Measurements from ENCODE around the gene SV2B.

DNA sequence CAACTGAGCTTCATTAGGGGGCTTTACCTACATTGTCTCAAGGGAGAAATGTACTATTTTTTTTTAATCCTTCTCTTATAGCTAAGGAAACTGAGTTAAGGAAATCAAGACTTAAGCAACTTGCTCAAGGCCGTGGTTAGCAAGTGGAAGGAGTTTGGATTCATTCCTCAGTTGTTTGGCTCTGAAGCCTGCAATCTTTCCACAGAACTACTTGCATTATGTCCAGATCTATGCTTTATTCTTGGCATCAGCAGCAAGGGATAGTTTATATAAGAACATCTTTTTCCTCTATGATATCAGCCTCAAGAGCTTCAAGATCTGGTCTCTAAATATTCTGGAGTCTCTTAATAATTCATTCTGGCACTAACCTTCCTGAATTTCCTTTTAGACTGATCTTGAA is 182.4 kb downstream of the SV2B start:
- TF ChIP-seq, protein P1, sequence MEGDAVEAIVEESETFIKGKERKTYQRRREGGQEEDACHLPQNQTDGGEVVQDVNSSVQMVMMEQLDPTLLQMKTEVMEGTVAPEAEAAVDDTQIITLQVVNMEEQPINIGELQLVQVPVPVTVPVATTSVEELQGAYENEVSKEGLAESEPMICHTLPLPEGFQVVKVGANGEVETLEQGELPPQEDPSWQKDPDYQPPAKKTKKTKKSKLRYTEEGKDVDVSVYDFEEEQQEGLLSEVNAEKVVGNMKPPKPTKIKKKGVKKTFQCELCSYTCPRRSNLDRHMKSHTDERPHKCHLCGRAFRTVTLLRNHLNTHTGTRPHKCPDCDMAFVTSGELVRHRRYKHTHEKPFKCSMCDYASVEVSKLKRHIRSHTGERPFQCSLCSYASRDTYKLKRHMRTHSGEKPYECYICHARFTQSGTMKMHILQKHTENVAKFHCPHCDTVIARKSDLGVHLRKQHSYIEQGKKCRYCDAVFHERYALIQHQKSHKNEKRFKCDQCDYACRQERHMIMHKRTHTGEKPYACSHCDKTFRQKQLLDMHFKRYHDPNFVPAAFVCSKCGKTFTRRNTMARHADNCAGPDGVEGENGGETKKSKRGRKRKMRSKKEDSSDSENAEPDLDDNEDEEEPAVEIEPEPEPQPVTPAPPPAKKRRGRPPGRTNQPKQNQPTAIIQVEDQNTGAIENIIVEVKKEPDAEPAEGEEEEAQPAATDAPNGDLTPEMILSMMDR (optimal IDR thresholded peaks at IDR 0.05 in 1 of 3, IDR thresholded peaks at IDR 0.05 in 1 of 3, conservative IDR thresholded peaks at IDR 0.05 in 1 of 3; ENCODE audit: extremely low read depth in 1 of 3, insufficient read depth in 2 of 3, low read length in 3 of 3) = no peak
- TF ChIP-seq EZH2 (IDR thresholded peaks at IDR 0.05; ENCODE audit: low read length) = no peak
